AG09309 (cell line): ENCODE measurements around the gene PKP4.

Experiments
- DNase-seq: peaks from one replicate; pipeline ENCODE4 v3.0.0-alpha.2; 2010; ENCODE audit warnings: low read depth
- H3K4me3 ChIP-seq: 2 replicates; pipeline ENCODE4 v1.5.1; 2011; ENCODE audit warnings: mild to moderate bottlenecking, low read depth, low read length, moderate library complexity; ENCODE audit not compliant: control insufficient read depth
- TF ChIP-seq, protein P1 (sequence below): IDR thresholded peaks from 2 replicates; pipeline ENCODE4 v1.5.1; 2011; ENCODE audit warnings: mild to moderate bottlenecking, low read depth, low read length, inconsistent platforms; ENCODE audit not compliant: insufficient read depth, control insufficient read depth; ENCODE audit errors: missing control alignments

PKP4 gene

DNA sequence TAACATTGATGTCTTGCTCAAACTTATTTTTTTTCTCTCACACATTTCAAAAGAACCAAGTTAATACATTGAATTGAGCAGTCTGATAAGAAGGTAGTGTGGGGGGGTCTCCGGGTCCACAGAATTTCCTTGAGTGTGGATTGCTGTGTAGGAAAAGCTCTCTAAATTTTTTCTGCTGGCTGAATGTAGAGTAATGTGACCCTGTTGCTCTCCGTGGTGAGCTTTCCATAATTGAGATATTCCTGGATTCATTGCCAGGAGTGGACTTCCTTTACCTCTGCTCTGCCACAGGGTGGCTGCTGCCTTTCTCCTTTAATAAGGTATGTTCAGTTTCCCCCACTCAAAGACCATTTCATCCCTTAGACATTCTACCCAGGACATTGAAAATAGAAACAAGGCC, 50.9 kb downstream of the PKP4 start:
- H3K4me3 ChIP-seq, result no peak overlapping the region
- no peak for DNase-seq
- TF ChIP-seq, protein P1, sequence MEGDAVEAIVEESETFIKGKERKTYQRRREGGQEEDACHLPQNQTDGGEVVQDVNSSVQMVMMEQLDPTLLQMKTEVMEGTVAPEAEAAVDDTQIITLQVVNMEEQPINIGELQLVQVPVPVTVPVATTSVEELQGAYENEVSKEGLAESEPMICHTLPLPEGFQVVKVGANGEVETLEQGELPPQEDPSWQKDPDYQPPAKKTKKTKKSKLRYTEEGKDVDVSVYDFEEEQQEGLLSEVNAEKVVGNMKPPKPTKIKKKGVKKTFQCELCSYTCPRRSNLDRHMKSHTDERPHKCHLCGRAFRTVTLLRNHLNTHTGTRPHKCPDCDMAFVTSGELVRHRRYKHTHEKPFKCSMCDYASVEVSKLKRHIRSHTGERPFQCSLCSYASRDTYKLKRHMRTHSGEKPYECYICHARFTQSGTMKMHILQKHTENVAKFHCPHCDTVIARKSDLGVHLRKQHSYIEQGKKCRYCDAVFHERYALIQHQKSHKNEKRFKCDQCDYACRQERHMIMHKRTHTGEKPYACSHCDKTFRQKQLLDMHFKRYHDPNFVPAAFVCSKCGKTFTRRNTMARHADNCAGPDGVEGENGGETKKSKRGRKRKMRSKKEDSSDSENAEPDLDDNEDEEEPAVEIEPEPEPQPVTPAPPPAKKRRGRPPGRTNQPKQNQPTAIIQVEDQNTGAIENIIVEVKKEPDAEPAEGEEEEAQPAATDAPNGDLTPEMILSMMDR, result no peak

DNA sequence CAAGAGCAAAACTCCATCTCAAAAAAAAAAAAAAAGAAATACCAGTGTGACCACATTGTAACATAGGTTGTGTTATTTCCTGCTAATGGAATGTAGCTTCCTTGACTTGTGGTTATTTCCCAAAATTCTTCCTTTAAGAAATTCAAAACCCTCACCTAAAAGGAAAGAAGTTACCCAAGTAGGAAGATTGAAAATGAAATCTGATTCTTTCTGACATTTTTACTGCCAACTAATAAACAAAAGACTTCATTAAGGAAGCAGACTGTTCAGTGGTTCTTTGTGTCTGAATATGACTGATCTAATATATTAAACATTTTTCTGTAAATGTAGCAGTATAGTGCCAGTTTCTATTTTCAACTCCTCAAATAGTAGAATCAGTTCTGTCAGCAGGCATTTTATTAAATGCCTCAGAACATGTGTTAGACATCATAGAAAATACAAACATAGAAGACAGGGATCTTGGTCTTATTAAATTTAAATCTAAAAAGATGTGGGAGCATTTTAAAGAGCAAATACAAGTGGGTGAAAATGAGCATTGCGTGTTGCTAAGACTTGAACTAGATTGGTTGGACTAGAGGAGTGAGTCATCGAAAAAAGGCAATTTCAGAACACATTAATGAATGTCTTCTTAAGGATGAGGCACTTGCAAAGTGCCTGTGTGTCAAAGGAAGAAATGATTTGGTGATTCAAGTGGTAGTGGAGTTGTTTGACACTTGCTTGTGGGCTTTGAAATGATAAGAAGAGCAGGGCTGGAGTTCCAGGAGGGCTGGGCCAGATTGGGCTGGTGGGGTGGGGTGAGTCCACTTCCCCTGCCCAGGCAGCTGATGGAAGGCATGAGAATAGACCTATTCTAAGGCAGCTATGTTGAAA, 53.4 kb downstream of the PKP4 start:
- TF ChIP-seq, protein P1, result no peak
- DNase-seq, result no peak

DNA sequence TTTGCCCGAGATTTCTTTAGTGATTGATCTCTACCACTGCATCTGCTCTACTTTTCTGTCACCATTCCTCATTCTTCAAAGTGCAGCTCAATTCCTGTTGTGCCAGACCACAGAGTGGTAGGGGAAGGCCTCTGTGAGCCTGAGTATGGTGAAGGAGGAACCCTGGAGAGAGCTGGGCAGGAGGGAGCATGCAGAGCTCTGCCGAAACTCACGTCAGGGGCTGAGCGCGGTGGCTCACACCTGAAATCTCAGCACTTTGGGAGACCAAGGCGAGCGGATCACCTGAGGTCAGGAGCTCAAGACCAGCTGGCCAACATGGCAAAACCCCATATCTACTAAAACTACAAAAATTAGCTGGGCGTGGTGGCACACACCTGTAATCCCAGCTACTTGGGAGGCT, 54.1 kb downstream of the PKP4 start:
- no peak overlapping the region for H3K4me3 ChIP-seq
- DNase-seq, result no peak
- TF ChIP-seq, protein P1, result no peak

More for the DNA sequence above, 53.4 kb downstream of the PKP4 start:
- no peak overlapping the region for H3K4me3 ChIP-seq

DNA sequence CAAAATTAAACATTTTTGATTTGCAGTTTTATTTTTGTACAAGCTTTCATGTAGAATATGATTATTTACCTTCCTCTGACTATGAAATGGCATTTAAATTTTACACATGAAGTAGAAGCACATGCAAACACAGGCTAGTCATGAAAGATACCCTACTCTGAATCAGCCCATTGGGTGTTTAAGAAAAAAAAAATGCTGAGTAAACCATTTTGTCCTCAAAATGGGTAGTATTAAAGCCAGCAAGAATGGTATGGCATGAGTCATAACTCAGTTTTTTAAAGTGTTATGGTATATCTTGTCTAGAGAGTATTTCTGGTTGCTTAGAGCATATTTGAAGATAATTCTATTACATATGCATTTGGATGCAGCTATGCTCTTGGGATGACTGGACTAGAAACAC, 55.0 kb downstream of the PKP4 start:
- H3K4me3 ChIP-seq, result no peak overlapping the region
- TF ChIP-seq, protein P1, result no peak
- no peak for DNase-seq

DNA sequence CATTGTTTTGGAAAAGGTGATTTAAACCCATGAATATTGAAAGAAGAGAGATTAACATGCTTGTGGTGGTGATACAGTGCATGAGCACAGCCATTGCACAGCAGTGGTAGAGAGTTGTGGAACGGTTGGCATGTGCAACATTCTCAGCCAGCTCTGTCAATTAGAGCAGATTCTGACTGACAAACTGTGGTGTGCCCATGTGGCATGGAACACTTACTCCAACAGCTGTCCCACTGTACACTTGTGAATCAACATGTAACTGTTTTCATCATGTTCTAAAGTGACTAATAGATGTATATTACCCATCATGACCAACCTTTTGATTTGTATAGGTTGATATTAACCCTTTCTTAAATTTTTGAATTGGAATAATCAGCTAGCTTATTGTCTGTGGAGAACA, 55.6 kb downstream of the PKP4 start:
- DNase-seq, result no peak
- TF ChIP-seq, protein P1, result no peak
- no peak overlapping the region for H3K4me3 ChIP-seq

DNA sequence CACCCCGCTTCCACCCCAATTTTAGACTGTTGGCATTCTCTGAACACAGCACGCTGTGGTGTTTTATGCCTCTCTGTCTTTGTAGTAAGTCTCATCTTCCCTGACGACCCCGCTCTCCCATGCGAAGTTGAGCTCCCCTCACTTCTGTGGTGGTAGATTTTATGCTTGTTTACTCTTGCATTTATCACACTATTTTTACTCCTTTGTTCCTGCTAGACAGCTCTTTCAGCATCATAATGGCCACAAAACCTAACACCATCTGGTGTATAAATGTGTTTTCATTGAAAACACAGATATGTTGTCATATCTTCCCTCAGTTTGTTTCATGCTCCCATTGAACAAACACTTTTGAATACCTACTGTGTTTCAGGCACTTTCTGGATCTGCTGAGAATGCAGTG, 57.1 kb downstream of the PKP4 start:
- TF ChIP-seq, protein P1, result no peak
- no peak for DNase-seq
- H3K4me3 ChIP-seq, result no peak overlapping the region

DNA sequence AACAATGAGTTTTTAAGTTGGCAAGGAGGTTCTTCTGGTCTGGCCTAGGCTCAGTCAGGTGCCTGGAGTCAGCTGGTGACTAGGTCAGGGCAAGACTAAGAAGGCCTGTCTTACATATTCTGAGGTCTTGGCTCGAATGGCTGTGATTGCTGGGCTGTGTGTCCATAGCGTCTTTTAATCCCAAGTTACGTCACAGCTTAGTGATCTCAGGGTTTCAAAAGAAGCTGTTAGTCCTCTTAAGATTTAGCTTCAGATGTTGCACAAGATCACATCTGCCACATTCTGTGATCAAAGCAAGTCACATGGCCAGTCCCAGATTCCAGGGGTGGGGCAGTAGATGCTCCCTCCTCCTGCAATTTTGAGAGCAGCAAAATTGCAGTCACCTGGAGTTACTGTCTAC, 61.3 kb downstream of the PKP4 start:
- TF ChIP-seq, protein P1, result no peak
- DNase-seq, result no peak
- no peak overlapping the region for H3K4me3 ChIP-seq
